Nephron (organoid): ENCODE measurements around the gene AP1G1.

Experiments
- H3K27ac Mint-ChIP-seq, 3 experiments: 2 replicates each; pipeline ENCODE4 v1.8.0; 2020; ENCODE audit warnings: mixed read lengths in 3 of 3, mild to moderate bottlenecking in 2 of 3, moderate library complexity in 1 of 3
- H3K27me3 Mint-ChIP-seq: 2 replicates; pipeline ENCODE4 v1.8.0; 2021; ENCODE audit warnings: low read depth, mild to moderate bottlenecking, moderate library complexity, mixed read lengths
- H3K36me3 Mint-ChIP-seq: 2 replicates; pipeline ENCODE4 v1.8.0; 2020; ENCODE audit warnings: low read depth, mixed read lengths
- H3K4me1 Mint-ChIP-seq: 2 replicates; pipeline ENCODE4 v1.8.0; 2020; ENCODE audit warnings: mixed read lengths
- H3K4me3 Mint-ChIP-seq, 3 experiments: 2 replicates each; pipeline ENCODE4 v1.8.0; 2020; ENCODE audit warnings: mild to moderate bottlenecking in 3 of 3, mixed read lengths in 3 of 3, moderate library complexity in 2 of 3
- H3K9me3 Mint-ChIP-seq: 2 replicates; pipeline ENCODE4 v1.8.0; 2020; ENCODE audit warnings: mixed read lengths
- TF ChIP-seq, protein P1 (sequence below), 3 experiments: fragments of 200-600 bp; sonication (generic); IDR thresholded peaks; one replicate each; pipeline ENCODE4 v1.5.0; 2021; ENCODE audit warnings: antibody characterized with exemption in 3 of 3; ENCODE audit not compliant: unreplicated experiment in 3 of 3

Gene AP1G1

DNA sequence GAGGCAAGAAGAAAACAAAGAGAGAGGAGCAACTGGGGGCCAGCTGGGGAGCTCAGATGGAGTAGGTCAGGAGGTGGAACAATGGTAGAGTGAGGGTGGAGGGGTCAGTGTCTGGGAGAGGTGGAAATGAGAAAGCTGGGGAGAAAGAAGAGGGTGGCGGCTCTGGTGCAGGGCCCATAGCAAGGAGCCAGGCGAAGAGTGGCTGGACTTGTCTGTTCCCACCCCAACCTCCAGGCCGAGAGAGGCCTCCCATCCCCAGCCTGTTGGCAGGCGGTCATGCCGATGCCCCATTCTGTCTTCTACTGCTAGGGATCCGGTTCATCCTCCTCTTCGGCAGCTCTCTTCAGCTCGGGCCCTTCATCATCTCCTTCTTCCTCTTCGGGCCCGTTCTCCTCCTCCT is 31.3 kb downstream of the AP1G1 start:
- no peaks in the 10 kb centered on the region for H3K27me3 Mint-ChIP-seq

DNA sequence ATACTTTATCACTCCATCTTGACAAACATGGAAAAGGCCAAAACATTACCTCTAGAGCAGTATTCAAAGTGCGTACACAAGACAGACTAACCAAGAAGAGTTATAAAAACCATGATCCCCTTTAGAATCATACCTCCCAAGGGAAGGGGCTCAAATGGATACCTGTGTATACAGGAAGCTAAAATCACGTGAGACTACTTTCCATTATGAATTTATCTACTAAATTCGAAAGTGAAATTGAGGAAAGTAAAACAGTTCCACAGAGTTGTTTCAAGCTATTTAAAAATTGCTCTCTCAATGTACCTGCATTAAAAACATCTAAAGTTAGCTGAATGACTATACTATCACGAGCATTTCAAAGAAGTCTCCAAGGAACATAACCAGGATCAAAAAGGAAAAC is 32.7 kb downstream of the AP1G1 start:
- TF ChIP-seq, protein P1, sequence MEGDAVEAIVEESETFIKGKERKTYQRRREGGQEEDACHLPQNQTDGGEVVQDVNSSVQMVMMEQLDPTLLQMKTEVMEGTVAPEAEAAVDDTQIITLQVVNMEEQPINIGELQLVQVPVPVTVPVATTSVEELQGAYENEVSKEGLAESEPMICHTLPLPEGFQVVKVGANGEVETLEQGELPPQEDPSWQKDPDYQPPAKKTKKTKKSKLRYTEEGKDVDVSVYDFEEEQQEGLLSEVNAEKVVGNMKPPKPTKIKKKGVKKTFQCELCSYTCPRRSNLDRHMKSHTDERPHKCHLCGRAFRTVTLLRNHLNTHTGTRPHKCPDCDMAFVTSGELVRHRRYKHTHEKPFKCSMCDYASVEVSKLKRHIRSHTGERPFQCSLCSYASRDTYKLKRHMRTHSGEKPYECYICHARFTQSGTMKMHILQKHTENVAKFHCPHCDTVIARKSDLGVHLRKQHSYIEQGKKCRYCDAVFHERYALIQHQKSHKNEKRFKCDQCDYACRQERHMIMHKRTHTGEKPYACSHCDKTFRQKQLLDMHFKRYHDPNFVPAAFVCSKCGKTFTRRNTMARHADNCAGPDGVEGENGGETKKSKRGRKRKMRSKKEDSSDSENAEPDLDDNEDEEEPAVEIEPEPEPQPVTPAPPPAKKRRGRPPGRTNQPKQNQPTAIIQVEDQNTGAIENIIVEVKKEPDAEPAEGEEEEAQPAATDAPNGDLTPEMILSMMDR (IDR thresholded peaks at IDR 0.05; ENCODE audit: unreplicated experiment in 3 of 3) = no peak
- Mint-ChIP-seq H3K9me3 (no peaks in the 10 kb centered on the region), H3K27ac (no peak overlapping the region), H3K36me3 (peaks cover 38% of the 10 kb centered on the region), H3K4me1 (no peaks in the 10 kb centered on the region), H3K27me3 (no peaks in the 10 kb centered on the region), H3K4me3 (no peak overlapping the region)

More for the DNA sequence above, 31.3 kb downstream of the AP1G1 start:
- no peaks in the 10 kb centered on the region for H3K9me3 Mint-ChIP-seq
- H3K36me3 Mint-ChIP-seq = peaks cover 39% of the 10 kb centered on the region
- peaks cover 7% of the 10 kb centered on the region for H3K4me1 Mint-ChIP-seq
- TF ChIP-seq, protein P1 (IDR thresholded peaks at IDR 0.05; ENCODE audit: unreplicated experiment in 3 of 3) = no peak
- no peak overlapping the region for H3K27ac Mint-ChIP-seq
- H3K4me3 Mint-ChIP-seq = no peak overlapping the region

DNA sequence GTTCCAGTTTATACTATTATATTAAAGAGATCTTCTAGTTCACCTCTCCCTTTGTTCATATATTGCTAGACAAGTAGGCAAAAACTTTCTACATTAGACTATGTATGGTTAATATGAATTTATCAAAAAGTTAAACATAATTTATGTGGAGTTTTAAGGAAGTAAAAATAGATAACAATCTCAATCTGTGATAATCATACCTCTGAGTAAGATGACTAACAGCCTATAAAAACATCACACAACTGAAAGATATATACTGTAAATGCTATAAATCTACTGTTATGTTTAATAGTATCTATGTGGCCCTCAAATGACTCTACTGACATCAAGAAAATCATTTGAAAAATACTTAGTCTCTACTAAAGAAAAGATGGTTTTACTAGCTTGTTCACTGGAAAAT is 37.1 kb downstream of the AP1G1 start:
- Mint-ChIP-seq H3K27me3 (no peaks in the 10 kb centered on the region), H3K27ac (no peak overlapping the region), H3K36me3 (peaks cover 53% of the 10 kb centered on the region), H3K4me3 (no peak overlapping the region), H3K9me3 (no peaks in the 10 kb centered on the region), H3K4me1 (peaks cover 2% of the 10 kb centered on the region)
- TF ChIP-seq, protein P1 (IDR thresholded peaks at IDR 0.05; ENCODE audit: unreplicated experiment in 3 of 3) = no peak

DNA sequence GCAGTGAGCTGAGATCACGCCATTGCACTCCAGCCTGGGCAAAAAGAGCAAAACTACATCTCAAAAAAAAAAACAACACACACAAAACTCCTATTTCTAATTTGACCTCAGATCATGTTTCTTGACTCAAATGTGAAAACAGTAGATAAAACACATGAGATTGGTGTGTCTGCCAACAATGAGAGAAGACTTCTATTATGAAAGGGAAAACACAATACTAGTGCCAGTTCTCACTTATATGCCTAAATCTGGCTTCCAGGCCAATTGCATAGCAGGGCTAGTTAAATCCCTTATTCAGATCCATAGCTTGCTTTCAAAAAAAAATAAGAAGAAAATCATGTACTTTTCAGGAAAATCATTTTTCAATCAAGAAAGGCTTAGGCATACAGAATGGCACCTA is 39.4 kb downstream of the AP1G1 start:
- peaks cover 6% of the 10 kb centered on the region for H3K4me1 Mint-ChIP-seq
- H3K27ac Mint-ChIP-seq = no peak overlapping the region
- H3K27me3 Mint-ChIP-seq = no peaks in the 10 kb centered on the region
- H3K9me3 Mint-ChIP-seq = no peaks in the 10 kb centered on the region
- peaks cover 44% of the 10 kb centered on the region for H3K36me3 Mint-ChIP-seq
- H3K4me3 Mint-ChIP-seq = no peak overlapping the region
- TF ChIP-seq, protein P1 (IDR thresholded peaks at IDR 0.05; ENCODE audit: unreplicated experiment in 3 of 3) = no peak

DNA sequence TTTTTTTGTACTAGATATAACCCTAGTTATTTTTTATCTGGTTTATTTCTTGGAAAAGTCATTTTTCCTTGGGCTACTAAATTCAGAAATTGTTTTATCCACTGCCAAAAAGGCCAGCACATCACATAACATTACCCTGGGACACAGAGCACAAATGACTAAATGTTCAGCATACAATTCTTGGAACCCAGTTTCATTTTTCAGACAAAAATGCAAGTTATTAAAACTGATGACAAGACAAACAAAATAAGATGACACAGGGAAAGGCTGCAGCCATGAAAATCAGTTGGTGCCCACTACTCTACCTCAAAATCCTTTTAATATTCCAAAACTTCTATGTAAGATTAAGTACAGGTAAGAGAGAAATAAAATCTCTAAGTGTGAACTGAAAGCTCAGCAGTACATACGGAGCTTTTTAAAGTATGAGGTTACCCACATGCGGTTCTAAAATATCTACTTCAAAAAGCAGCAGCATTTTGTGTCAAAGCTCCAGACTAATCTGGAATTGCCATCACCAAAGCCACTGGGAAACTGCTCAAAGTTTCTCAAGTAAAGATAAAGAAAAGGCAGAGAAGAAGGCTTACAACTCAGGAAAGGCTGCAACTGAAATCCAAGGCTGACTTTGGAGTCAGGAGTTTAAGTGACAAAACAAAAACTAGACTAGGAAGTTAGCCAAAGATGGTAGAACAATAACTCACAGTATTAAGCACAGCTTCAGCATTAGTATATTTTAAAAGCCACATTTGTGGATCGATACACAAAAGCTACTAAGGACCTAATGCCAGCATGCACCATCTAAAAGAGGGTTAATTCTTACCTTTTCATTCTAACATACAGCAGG is 41.4 kb downstream of the AP1G1 start:
- peaks cover 6% of the 10 kb centered on the region for H3K4me1 Mint-ChIP-seq
- H3K27ac Mint-ChIP-seq = no peak overlapping the region
- peaks cover 55% of the 10 kb centered on the region for H3K36me3 Mint-ChIP-seq
- H3K4me3 Mint-ChIP-seq = no peak overlapping the region
- TF ChIP-seq, protein P1 (IDR thresholded peaks at IDR 0.05; ENCODE audit: unreplicated experiment in 3 of 3) = no peak
- H3K27me3 Mint-ChIP-seq = no peaks in the 10 kb centered on the region
- H3K9me3 Mint-ChIP-seq = no peaks in the 10 kb centered on the region

DNA sequence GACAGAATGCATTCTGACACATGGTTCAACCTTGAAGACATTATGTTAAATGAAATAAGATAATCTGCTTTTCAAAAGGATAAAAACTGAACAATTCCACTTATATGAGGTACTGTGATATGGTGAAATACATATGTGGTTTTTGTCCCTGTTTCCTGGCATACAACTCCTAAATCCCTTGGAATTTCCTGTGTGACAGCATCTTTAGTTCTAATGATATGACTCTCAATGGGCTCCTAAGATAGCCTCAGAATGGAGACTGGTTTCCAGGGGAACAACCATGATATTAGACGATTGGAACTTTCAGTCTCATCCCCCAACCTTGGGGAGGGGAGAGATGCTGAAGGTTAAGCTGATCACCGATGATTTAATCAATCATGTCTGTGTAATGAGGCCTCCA is 46.4 kb downstream of the AP1G1 start:
- TF ChIP-seq, protein P1 (IDR thresholded peaks at IDR 0.05; ENCODE audit: unreplicated experiment in 3 of 3) = no peak
- Mint-ChIP-seq H3K9me3 (no peaks in the 10 kb centered on the region), H3K27ac (no peak overlapping the region), H3K4me3 (no peak overlapping the region), H3K27me3 (no peaks in the 10 kb centered on the region), H3K36me3 (peaks cover 50% of the 10 kb centered on the region), H3K4me1 (peaks cover 6% of the 10 kb centered on the region)
